GM12878 (cell line): ENCODE measurements around the gene ZNFX1. TPM values are rescaled to one million over a fixed set of nuclear protein-coding genes. Genes with fewer than 3 reads are reported as not detected.

ENCODE experiments used
- ATAC-seq: fragments of 200-7000 bp; cut with Tn5 transposase; 3 replicates; pipeline ENCODE4 v1.9.1; 2020; ENCODE audit warnings: mild to moderate bottlenecking, moderate library complexity
- BruUV-seq: library from RNA; stranded (reverse); fragments of 400-500 nt; replicated peaks from 2 replicates; lab custom pipeline; 2021; lab: Mats Ljungman, UMichigan
- CTCF ChIA-PET: fragments of 300-600 bp; sonication (Branson Sonifier 250); formaldehyde crosslinking; extraction: SDS; loops from one replicate; lab custom pipeline; 2021; ENCODE audit warnings: inconsistent platforms; lab: Yijun Ruan, JAX
- POLR2A ChIA-PET: fragments of 350-600 bp; formaldehyde crosslinking; extraction: SDS; loops from one replicate; lab custom pipeline; 2021; ENCODE audit warnings: inconsistent platforms; lab: Charles Lee
- RAD21 ChIA-PET: fragments of 300-600 bp; sonication (Branson Sonifier 250); formaldehyde crosslinking; loops from one replicate; lab custom pipeline; 2023; ENCODE audit warnings: antibody characterized with exemption; ENCODE audit not compliant: unreplicated experiment; lab: Charles Lee
- SMC1A ChIA-PET: fragments of 300-600 bp; sonication (Branson Sonifier 250); formaldehyde crosslinking; loops from one replicate; lab custom pipeline; 2023; ENCODE audit not compliant: unreplicated experiment, uncharacterized antibody; lab: Charles Lee
- DNase-seq: peaks from one replicate; pipeline ENCODE4 v3.0.0-alpha.2; 2011; ENCODE audit warnings: low read depth, low spot score
- FAIRE-seq: peaks from 3 replicates; lab custom pipeline; 2011; peaks lifted over from hg19 to GRCh38; lab: Jason Lieb, UNC
- H2AFZ ChIP-seq: 2 replicates; pipeline ENCODE4 v1.6.0; 2011; ENCODE audit warnings: low read depth, low read length, control low read depth; ENCODE audit not compliant: control insufficient read depth
- H3K27ac ChIP-seq: 2 replicates; pipeline ENCODE4 v1.5.1; 2011; ENCODE audit warnings: control low read depth; ENCODE audit not compliant: control insufficient read depth, insufficient read depth
- H3K27me3 ChIP-seq, 2 experiments: replicated peaks in 1 of 2; 2 replicates each; pipeline versions ENCODE4 v1.6.0 to v1.6.1; 2011; ENCODE audit warnings: low read length in 1 of 2; ENCODE audit not compliant: control insufficient read depth in 2 of 2, insufficient read depth in 2 of 2
- H3K36me3 ChIP-seq, 2 experiments: 2 replicates each; pipeline ENCODE4 v1.5.1; 2011; ENCODE audit warnings: low read length in 1 of 2; ENCODE audit not compliant: control insufficient read depth in 2 of 2, insufficient read depth in 2 of 2
- H3K4me1 ChIP-seq: 2 replicates; pipeline ENCODE4 v1.6.1; 2011; ENCODE audit warnings: mild to moderate bottlenecking, low read length, moderate library complexity, mixed read lengths; ENCODE audit not compliant: control insufficient read depth, insufficient read depth
- H3K4me2 ChIP-seq: 2 replicates; pipeline ENCODE4 v1.6.0; 2011; ENCODE audit warnings: control low read depth; ENCODE audit not compliant: control insufficient read depth, insufficient read depth
- H3K4me3 ChIP-seq: fragments of 200-600 bp; sonication (generic); 2 replicates; pipeline ENCODE4 v1.5.1; 2016
- H3K79me2 ChIP-seq: 2 replicates; pipeline ENCODE4 v1.6.0; 2011; ENCODE audit warnings: low read length; ENCODE audit not compliant: control insufficient read depth, insufficient read depth
- H3K9ac ChIP-seq: 2 replicates; pipeline ENCODE4 v1.8.0; 2011; ENCODE audit warnings: low read length, control low read depth, mixed read lengths; ENCODE audit not compliant: control insufficient read depth, insufficient read depth
- H3K9me3 ChIP-seq: replicated peaks from 3 replicates; pipeline ENCODE4 v1.5.1; 2011; ENCODE audit warnings: mild to moderate bottlenecking, low read length; ENCODE audit not compliant: control insufficient read depth, insufficient read depth
- H4K20me1 ChIP-seq: 2 replicates; pipeline ENCODE4 v1.6.0; 2011; ENCODE audit not compliant: control insufficient read depth, insufficient read depth
- GABPA ChIP-seq: IDR thresholded peaks from 2 replicates; pipeline ENCODE4 v1.6.1; 2014; ENCODE audit warnings: antibody characterized with exemption, low read depth, mild to moderate bottlenecking, inconsistent platforms
- NR2F1 ChIP-seq: fragments of 450-650 bp; conservative IDR thresholded peaks from 2 replicates; pipeline ENCODE4 v1.6.1; 2017; ENCODE audit warnings: mild to moderate bottlenecking
- SIN3A ChIP-seq: IDR thresholded peaks from 2 replicates; pipeline ENCODE4 v1.6.1; 2012; ENCODE audit warnings: low read depth, low read length, improper control_type of control experiment
- SRF ChIP-seq, 2 experiments: IDR thresholded peaks; 2 replicates each; pipeline ENCODE4 v1.6.1; 2011; ENCODE audit warnings: low read depth in 2 of 2, low read length in 2 of 2, mild to moderate bottlenecking in 1 of 2, moderate library complexity in 1 of 2
- SUZ12 ChIP-seq: fragments of 200-600 bp; sonication (generic); IDR thresholded peaks from one replicate; pipeline ENCODE4 v1.6.1; 2018; ENCODE audit warnings: antibody characterized with exemption, mild to moderate bottlenecking; ENCODE audit not compliant: unreplicated experiment
- ZBTB11 ChIP-seq: fragments of 450-650 bp; formaldehyde crosslinking; IDR thresholded peaks from 2 replicates; pipeline ENCODE4 v1.5.0; 2022; ENCODE audit warnings: mild to moderate bottlenecking, missing genetic modification characterization
- WGBS: methylation state at CpG from one replicate; pipeline ENCODE4 v1.1.6; 2016; ENCODE audit warnings: low lambda C conversion rate; ENCODE audit not compliant: insufficient replicate concordance, insufficient coverage; ENCODE audit errors: missing lambda C conversion rate; 5-methylcytosine and 5-hydroxymethylcytosine counted together
- in situ Hi-C: fragments of 300-500 bp; cut with MboI; formaldehyde crosslinking; loops from 9 replicates; pipeline ENCODE4 v1.14.3; 2018; ENCODE audit warnings: mixed read lengths
- intact Hi-C: fragments of 100-400 bp; cut with micrococcal nuclease; formaldehyde crosslinking; loops from one replicate; pipeline ENCODE4 v1.14.2; 2022; ENCODE audit not compliant: unreplicated experiment
- polyA plus RNA-seq, 11 experiments: library from polyadenylated mRNA; depleted of rRNA in 4 of 11; unstranded in 6 of 11; stranded (reverse) in 5 of 11; fragments of >200 nt; fragmentation: Nextera tagmentation in 4 of 11; fragmentation: Illumina TruSeq in 1 of 11; extraction: Ambion mirVana in 4 of 11; extraction: Trizol in 1 of 11; gene quantifications; 1 replicate in 1 of 11; 2 replicates in 10 of 11; pipeline versions ENCODE4 v1.2.1 to v1.2.3, GENCODE V29; 2011 to 2016; ENCODE audit warnings: inconsistent platforms in 2 of 11, missing spikeins in 2 of 11, low read depth in 1 of 11
- total RNA-seq, 4 experiments: library from RNA; depleted of rRNA in 3 of 4; stranded (reverse); fragments of >200 nt in 3 of 4; fragmentation: Illumina TruSeq in 1 of 4; extraction: Trizol in 1 of 4; gene quantifications; 2 replicates each; pipeline versions ENCODE4 v1.2.1 to v1.2.3, GENCODE V29; 2013 to 2021
- TF ChIP-seq, protein P1 (sequence below): IDR thresholded peaks from 2 replicates; pipeline ENCODE4 v1.6.1; 2012; ENCODE audit warnings: low read depth, low read length, improper control_type of control experiment

Gene ZNFX1
- total and polyA plus RNA-seq, 10 of the 15 experiments (the other 5 are each of a cell fraction or from before 2014, with no cell fraction given) = 7.4 to 31.5 (median 25.6) TPM

GRCh38 chr20:49236301-49236700, 41.6 kb downstream of the ZNFX1 start:
- Histone ChIP-seq H3K4me1 (no peaks in the 10 kb centered on the region), H3K27me3 (no peaks in the 10 kb centered on the region), H3K9ac (no peak overlapping the region), H3K79me2 (no peaks in the 10 kb centered on the region), H3K27ac (no peak overlapping the region), H3K36me3 (peaks cover 17 to 21% of the 10 kb centered on the region in 2 experiments), H2AFZ (no peak overlapping the region), H3K4me3 (no peak overlapping the region), H3K4me2 (no peak overlapping the region), H4K20me1 (no peaks in the 10 kb centered on the region; the same call in 1 of the 2 replicates), H3K9me3 (no peaks in the 10 kb centered on the region)
- BruUV-seq = no TSS peak
- CTCF ChIA-PET = interaction anchor here (1.7 kb wide), 1 partner anchor 104 kb away, joined by 4 read pairs; no protein-coding TSS in a partner anchor
- DNase-seq (no peak), ATAC-seq (no peak), FAIRE-seq (no peak)
- SMC1A ChIA-PET = interaction anchor here (1.2 kb wide), 1 partner anchor 134 kb away, joined by 3 read pairs; no protein-coding TSS in a partner anchor
- TF ChIP-seq SRF (IDR thresholded peaks at IDR 0.05; ENCODE audit: low read depth in 2 of 2, low read length in 2 of 2) = no peak
- TF ChIP-seq ZBTB11 (CRISPR knock-in tag) = no peak
- TF ChIP-seq, protein P1, sequence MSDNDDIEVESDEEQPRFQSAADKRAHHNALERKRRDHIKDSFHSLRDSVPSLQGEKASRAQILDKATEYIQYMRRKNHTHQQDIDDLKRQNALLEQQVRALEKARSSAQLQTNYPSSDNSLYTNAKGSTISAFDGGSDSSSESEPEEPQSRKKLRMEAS = no peak
- TF ChIP-seq NR2F1 = no peak
- no peak for TF ChIP-seq SIN3A
- no peak for TF ChIP-seq GABPA
- no peak for TF ChIP-seq SUZ12
- RAD21 ChIA-PET = no interaction called here
- POLR2A ChIA-PET = interaction anchor here (0.9 kb wide), 1 partner anchor 57 kb away, joined by 4 read pairs; no protein-coding TSS in a partner anchor
- in situ Hi-C loops = no loop called here
- intact Hi-C loops = no loop called here
- WGBS = 99% methylated on average over 9 of the region's 9 CpGs
